GM23338 (cell line): ENCODE data around the gene TMBIM6. TPM values are rescaled to one million over a fixed set of nuclear protein-coding genes. Genes with fewer than 3 reads are reported as not detected.
"Not testable (repeated sequence)": the region's sequence is repeated elsewhere in the genome, so short reads cannot be mapped to it uniquely, and the experiment has no call there.

ENCODE experiments used
- ATAC-seq: fragments of 200-7000 bp; cut with Tn5 transposase; 3 replicates; pipeline ENCODE4 v1.9.1; 2020
- DNase-seq: peaks from one replicate; pipeline ENCODE4 v3.0.0-alpha.2; 2015; ENCODE audit warnings: low spot score
- H2AFZ ChIP-seq: fragments of 200-600 bp; sonication (generic); 2 replicates; pipeline ENCODE4 v1.8.0; 2016; ENCODE audit warnings: antibody characterized with exemption, mild to moderate bottlenecking, moderate library complexity
- H3F3A ChIP-seq: fragments of 200-600 bp; sonication (generic); replicated peaks from 2 replicates; pipeline ENCODE4 v1.8.0; 2017; ENCODE audit warnings: antibody characterized with exemption, mixed run types, low read depth
- H3K27ac ChIP-seq: fragments of 200-600 bp; sonication (generic); 2 replicates; pipeline ENCODE4 v1.6.1; 2016; ENCODE audit warnings: low read depth
- H3K27me3 ChIP-seq: fragments of 200-600 bp; sonication (generic); 2 replicates; pipeline ENCODE4 v1.8.0; 2016; ENCODE audit warnings: mild to moderate bottlenecking, mixed run types, moderate library complexity; ENCODE audit not compliant: insufficient read depth
- H3K36me3 ChIP-seq: fragments of 200-600 bp; sonication (generic); 2 replicates; pipeline ENCODE4 v1.8.0; 2016; ENCODE audit warnings: mild to moderate bottlenecking; ENCODE audit not compliant: insufficient read depth
- H3K4me1 ChIP-seq: fragments of 200-600 bp; sonication (generic); 2 replicates; pipeline ENCODE4 v1.8.0; 2016; ENCODE audit warnings: mild to moderate bottlenecking, moderate library complexity; ENCODE audit not compliant: insufficient read depth
- H3K4me2 ChIP-seq: fragments of 200-600 bp; sonication (generic); 2 replicates; pipeline ENCODE4 v1.7.1; 2017; ENCODE audit warnings: mixed run types
- H3K4me3 ChIP-seq: fragments of 200-600 bp; sonication (generic); 2 replicates; pipeline ENCODE4 v1.6.1; 2016; ENCODE audit warnings: mixed run types
- H3K79me2 ChIP-seq: fragments of 200-600 bp; sonication (generic); replicated peaks from 2 replicates; pipeline ENCODE4 v1.8.0; 2017; ENCODE audit warnings: mild to moderate bottlenecking; ENCODE audit not compliant: insufficient read depth
- H3K9me2 ChIP-seq: fragments of 200-600 bp; sonication (generic); 2 replicates; pipeline ENCODE4 v1.8.0; 2017; ENCODE audit not compliant: insufficient read depth
- H4K20me1 ChIP-seq: fragments of 200-600 bp; sonication (generic); replicated peaks from 2 replicates; pipeline ENCODE4 v1.8.0; 2017; ENCODE audit warnings: mild to moderate bottlenecking; ENCODE audit not compliant: insufficient read depth
- H3K27ac Mint-ChIP-seq: 2 replicates; pipeline ENCODE4 v1.8.0; 2020; ENCODE audit warnings: inconsistent platforms, mild to moderate bottlenecking, moderate library complexity, mixed read lengths
- H3K27me3 Mint-ChIP-seq: 3 replicates; pipeline ENCODE4 v1.8.0; 2022; ENCODE audit warnings: low read depth, mild to moderate bottlenecking, moderate library complexity, mixed read lengths, inconsistent platforms; ENCODE audit not compliant: insufficient read depth, poor library complexity
- H3K36me3 Mint-ChIP-seq: 3 replicates; pipeline ENCODE4 v1.8.0; 2021; ENCODE audit warnings: low read depth, mild to moderate bottlenecking, inconsistent platforms, moderate library complexity, mixed read lengths
- H3K4me1 Mint-ChIP-seq: 3 replicates; pipeline ENCODE4 v1.8.0; 2020; ENCODE audit warnings: mild to moderate bottlenecking, inconsistent platforms, mixed read lengths
- H3K4me3 Mint-ChIP-seq: 3 replicates; pipeline ENCODE4 v1.8.0; 2021; ENCODE audit warnings: moderate library complexity, mild to moderate bottlenecking, inconsistent platforms, mixed read lengths
- H3K9me3 Mint-ChIP-seq: 3 replicates; pipeline ENCODE4 v1.8.0; 2020; ENCODE audit warnings: moderate library complexity, mild to moderate bottlenecking, inconsistent platforms, mixed read lengths
- CREB1 ChIP-seq: fragments of 250-450 bp; sonication (Bioruptor Pico); IDR thresholded peaks from 2 replicates; pipeline ENCODE4 v1.5.0; 2020; ENCODE audit warnings: low read depth, mild to moderate bottlenecking, moderate library complexity
- EZH2 ChIP-seq: fragments of 200-600 bp; sonication (generic); IDR thresholded peaks from one replicate; pipeline ENCODE4 v1.8.0; 2017; ENCODE audit warnings: antibody characterized with exemption, mild to moderate bottlenecking, low read depth; ENCODE audit not compliant: unreplicated experiment
- EZH2phosphoT487 ChIP-seq: fragments of 200-600 bp; sonication (generic); IDR thresholded peaks from one replicate; pipeline ENCODE4 v1.8.1; 2018; ENCODE audit warnings: antibody characterized with exemption; ENCODE audit not compliant: unreplicated experiment
- JUNB ChIP-seq: IDR thresholded peaks from one replicate; pipeline ENCODE4 v1.6.1; 2016; ENCODE audit warnings: antibody characterized with exemption; ENCODE audit not compliant: unreplicated experiment
- NANOG ChIP-seq: IDR thresholded peaks from 2 replicates; pipeline ENCODE4 v1.6.1; 2016; ENCODE audit warnings: antibody characterized with exemption, borderline replicate concordance
- POLR2AphosphoS5 ChIP-seq: IDR thresholded peaks from 2 replicates; pipeline ENCODE4 v1.6.1; 2016; ENCODE audit warnings: antibody characterized with exemption, low read depth
- STAT1 ChIP-seq: IDR thresholded peaks from one replicate; pipeline ENCODE4 v1.6.1; 2016; ENCODE audit warnings: antibody characterized with exemption; ENCODE audit not compliant: unreplicated experiment
- polyA plus RNA-seq: library from polyadenylated mRNA; unstranded; fragments of >200 nt; fragmentation: Nextera tagmentation; extraction: Ambion mirVana; gene quantifications from 2 replicates; pipeline ENCODE4 v1.2.1, GENCODE V29; 2016
- total RNA-seq: library from RNA; depleted of rRNA; stranded (reverse); fragments of >200 nt; shearing (Covaris generic); gene quantifications from 2 replicates; pipeline ENCODE4 v1.2.3, GENCODE V29; 2014
- TF ChIP-seq, protein P1 (sequence below): IDR thresholded peaks from one replicate; pipeline ENCODE4 v1.6.1; 2018; ENCODE audit warnings: antibody characterized with exemption; ENCODE audit not compliant: unreplicated experiment
- TF ChIP-seq, protein P2 (sequence below), 2 experiments: fragments of 200-600 bp in 1 of 2; sonication (generic) in 1 of 2; conservative IDR thresholded peaks; 2 replicates each; pipeline versions ENCODE4 v1.5.1 to v1.6.1; 2016 to 2017; ENCODE audit warnings: antibody characterized with exemption in 2 of 2, low read depth in 2 of 2, mild to moderate bottlenecking in 2 of 2, moderate library complexity in 1 of 2
- TF ChIP-seq, protein P3 (sequence below): IDR thresholded peaks from 2 replicates; pipeline ENCODE4 v1.6.1; 2016; ENCODE audit warnings: antibody characterized with exemption
- TF ChIP-seq, protein P4 (sequence below): fragments of 250-450 bp; sonication (Bioruptor Pico); IDR thresholded peaks from 2 replicates; pipeline ENCODE4 v1.5.0; 2020; ENCODE audit warnings: mild to moderate bottlenecking, moderate library complexity

Gene TMBIM6
- total and polyA plus RNA-seq, 2 experiments from 2014 or later: 245 to 349 TPM

DNA sequence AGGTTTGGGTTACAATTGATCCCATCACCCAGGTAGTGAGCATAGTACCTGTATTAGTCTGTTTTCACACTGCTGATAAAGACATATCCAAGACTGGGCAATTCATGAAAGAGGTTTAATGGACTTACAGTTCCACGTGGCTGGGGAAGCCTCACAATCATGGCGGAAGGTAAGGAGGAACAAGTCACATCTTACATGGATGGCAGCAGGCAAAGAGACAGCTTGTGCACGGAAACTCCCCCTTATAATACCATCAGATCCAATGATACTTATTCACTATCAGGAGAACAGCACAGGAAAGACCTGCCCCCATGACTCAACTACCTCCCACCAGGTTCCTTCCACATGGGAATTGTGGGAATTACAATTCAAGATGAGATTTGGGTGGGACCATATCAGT is 20.0 kb upstream of the TMBIM6 start:
- H4K20me1 ChIP-seq, ATAC-seq, H3K9me3 Mint-ChIP-seq, H3K4me1 ChIP-seq, H3K79me2 ChIP-seq, H3K36me3 ChIP-seq, H3K4me3 Mint-ChIP-seq, H3K4me3 ChIP-seq, H3K4me2 ChIP-seq, H3K27me3 Mint-ChIP-seq, H3K9me2 ChIP-seq, H3K27ac Mint-ChIP-seq, H3K4me1 Mint-ChIP-seq, H3K36me3 Mint-ChIP-seq, DNase-seq, H3K27ac ChIP-seq, H3F3A ChIP-seq, H3K27me3 ChIP-seq, H2AFZ ChIP-seq: not testable (repeated sequence)

DNA sequence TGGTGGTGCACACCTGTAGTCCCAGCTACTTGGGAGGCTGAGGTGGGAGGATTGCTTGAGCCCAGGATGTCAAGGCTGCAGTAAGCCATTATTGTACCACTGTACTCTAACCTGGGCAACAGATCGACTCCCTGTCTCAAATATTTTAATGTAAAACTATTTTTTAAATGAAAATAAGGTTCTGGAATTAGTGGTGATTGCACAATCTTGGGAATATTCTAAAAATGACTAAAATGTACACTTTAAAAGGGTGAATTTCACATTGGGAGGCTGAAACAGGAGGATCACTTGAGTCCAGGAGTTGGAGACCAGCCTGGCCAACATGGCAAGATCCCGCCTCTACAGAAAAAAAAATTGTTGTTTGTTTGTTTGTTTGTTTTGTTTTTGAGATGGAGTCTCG is 12.9 kb upstream of the TMBIM6 start:
- Histone ChIP-seq H3K4me2 (no peak overlapping the region), H3K4me1 (no peaks in the 10 kb centered on the region), H3K79me2 (no peaks in the 10 kb centered on the region), H3K36me3 (no peaks in the 10 kb centered on the region), H3K27ac (no peak overlapping the region), H3F3A (no peaks in the 10 kb centered on the region), H3K9me2 (no peaks in the 10 kb centered on the region), H3K27me3 (no peaks in the 10 kb centered on the region), H2AFZ (no peak overlapping the region), H4K20me1 (no peaks in the 10 kb centered on the region), H3K4me3 (no peak overlapping the region)
- Mint-ChIP-seq H3K9me3 (no peaks in the 10 kb centered on the region), H3K4me1 (no peaks in the 10 kb centered on the region), H3K36me3 (no peaks in the 10 kb centered on the region), H3K4me3 (no peak overlapping the region), H3K27ac (no peak overlapping the region), H3K27me3 (peaks cover 1% of the 10 kb centered on the region)
- DNase-seq (no peak), ATAC-seq (no peak)
- TF ChIP-seq, protein P1, sequence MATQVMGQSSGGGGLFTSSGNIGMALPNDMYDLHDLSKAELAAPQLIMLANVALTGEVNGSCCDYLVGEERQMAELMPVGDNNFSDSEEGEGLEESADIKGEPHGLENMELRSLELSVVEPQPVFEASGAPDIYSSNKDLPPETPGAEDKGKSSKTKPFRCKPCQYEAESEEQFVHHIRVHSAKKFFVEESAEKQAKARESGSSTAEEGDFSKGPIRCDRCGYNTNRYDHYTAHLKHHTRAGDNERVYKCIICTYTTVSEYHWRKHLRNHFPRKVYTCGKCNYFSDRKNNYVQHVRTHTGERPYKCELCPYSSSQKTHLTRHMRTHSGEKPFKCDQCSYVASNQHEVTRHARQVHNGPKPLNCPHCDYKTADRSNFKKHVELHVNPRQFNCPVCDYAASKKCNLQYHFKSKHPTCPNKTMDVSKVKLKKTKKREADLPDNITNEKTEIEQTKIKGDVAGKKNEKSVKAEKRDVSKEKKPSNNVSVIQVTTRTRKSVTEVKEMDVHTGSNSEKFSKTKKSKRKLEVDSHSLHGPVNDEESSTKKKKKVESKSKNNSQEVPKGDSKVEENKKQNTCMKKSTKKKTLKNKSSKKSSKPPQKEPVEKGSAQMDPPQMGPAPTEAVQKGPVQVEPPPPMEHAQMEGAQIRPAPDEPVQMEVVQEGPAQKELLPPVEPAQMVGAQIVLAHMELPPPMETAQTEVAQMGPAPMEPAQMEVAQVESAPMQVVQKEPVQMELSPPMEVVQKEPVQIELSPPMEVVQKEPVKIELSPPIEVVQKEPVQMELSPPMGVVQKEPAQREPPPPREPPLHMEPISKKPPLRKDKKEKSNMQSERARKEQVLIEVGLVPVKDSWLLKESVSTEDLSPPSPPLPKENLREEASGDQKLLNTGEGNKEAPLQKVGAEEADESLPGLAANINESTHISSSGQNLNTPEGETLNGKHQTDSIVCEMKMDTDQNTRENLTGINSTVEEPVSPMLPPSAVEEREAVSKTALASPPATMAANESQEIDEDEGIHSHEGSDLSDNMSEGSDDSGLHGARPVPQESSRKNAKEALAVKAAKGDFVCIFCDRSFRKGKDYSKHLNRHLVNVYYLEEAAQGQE: no peak
- TF ChIP-seq, protein P2, sequence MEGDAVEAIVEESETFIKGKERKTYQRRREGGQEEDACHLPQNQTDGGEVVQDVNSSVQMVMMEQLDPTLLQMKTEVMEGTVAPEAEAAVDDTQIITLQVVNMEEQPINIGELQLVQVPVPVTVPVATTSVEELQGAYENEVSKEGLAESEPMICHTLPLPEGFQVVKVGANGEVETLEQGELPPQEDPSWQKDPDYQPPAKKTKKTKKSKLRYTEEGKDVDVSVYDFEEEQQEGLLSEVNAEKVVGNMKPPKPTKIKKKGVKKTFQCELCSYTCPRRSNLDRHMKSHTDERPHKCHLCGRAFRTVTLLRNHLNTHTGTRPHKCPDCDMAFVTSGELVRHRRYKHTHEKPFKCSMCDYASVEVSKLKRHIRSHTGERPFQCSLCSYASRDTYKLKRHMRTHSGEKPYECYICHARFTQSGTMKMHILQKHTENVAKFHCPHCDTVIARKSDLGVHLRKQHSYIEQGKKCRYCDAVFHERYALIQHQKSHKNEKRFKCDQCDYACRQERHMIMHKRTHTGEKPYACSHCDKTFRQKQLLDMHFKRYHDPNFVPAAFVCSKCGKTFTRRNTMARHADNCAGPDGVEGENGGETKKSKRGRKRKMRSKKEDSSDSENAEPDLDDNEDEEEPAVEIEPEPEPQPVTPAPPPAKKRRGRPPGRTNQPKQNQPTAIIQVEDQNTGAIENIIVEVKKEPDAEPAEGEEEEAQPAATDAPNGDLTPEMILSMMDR (conservative IDR thresholded peaks at IDR 0.05; ENCODE audit: low read depth in 2 of 2): no peak
- TF ChIP-seq STAT1 (no peak), POLR2AphosphoS5 (no peak), NANOG (no peak), CREB1 (no peak), EZH2phosphoT487 (no peak), EZH2 (no peak), JUNB (no peak)
- TF ChIP-seq, protein P3, sequence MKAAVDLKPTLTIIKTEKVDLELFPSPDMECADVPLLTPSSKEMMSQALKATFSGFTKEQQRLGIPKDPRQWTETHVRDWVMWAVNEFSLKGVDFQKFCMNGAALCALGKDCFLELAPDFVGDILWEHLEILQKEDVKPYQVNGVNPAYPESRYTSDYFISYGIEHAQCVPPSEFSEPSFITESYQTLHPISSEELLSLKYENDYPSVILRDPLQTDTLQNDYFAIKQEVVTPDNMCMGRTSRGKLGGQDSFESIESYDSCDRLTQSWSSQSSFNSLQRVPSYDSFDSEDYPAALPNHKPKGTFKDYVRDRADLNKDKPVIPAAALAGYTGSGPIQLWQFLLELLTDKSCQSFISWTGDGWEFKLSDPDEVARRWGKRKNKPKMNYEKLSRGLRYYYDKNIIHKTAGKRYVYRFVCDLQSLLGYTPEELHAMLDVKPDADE: no peak
- TF ChIP-seq, protein P4, sequence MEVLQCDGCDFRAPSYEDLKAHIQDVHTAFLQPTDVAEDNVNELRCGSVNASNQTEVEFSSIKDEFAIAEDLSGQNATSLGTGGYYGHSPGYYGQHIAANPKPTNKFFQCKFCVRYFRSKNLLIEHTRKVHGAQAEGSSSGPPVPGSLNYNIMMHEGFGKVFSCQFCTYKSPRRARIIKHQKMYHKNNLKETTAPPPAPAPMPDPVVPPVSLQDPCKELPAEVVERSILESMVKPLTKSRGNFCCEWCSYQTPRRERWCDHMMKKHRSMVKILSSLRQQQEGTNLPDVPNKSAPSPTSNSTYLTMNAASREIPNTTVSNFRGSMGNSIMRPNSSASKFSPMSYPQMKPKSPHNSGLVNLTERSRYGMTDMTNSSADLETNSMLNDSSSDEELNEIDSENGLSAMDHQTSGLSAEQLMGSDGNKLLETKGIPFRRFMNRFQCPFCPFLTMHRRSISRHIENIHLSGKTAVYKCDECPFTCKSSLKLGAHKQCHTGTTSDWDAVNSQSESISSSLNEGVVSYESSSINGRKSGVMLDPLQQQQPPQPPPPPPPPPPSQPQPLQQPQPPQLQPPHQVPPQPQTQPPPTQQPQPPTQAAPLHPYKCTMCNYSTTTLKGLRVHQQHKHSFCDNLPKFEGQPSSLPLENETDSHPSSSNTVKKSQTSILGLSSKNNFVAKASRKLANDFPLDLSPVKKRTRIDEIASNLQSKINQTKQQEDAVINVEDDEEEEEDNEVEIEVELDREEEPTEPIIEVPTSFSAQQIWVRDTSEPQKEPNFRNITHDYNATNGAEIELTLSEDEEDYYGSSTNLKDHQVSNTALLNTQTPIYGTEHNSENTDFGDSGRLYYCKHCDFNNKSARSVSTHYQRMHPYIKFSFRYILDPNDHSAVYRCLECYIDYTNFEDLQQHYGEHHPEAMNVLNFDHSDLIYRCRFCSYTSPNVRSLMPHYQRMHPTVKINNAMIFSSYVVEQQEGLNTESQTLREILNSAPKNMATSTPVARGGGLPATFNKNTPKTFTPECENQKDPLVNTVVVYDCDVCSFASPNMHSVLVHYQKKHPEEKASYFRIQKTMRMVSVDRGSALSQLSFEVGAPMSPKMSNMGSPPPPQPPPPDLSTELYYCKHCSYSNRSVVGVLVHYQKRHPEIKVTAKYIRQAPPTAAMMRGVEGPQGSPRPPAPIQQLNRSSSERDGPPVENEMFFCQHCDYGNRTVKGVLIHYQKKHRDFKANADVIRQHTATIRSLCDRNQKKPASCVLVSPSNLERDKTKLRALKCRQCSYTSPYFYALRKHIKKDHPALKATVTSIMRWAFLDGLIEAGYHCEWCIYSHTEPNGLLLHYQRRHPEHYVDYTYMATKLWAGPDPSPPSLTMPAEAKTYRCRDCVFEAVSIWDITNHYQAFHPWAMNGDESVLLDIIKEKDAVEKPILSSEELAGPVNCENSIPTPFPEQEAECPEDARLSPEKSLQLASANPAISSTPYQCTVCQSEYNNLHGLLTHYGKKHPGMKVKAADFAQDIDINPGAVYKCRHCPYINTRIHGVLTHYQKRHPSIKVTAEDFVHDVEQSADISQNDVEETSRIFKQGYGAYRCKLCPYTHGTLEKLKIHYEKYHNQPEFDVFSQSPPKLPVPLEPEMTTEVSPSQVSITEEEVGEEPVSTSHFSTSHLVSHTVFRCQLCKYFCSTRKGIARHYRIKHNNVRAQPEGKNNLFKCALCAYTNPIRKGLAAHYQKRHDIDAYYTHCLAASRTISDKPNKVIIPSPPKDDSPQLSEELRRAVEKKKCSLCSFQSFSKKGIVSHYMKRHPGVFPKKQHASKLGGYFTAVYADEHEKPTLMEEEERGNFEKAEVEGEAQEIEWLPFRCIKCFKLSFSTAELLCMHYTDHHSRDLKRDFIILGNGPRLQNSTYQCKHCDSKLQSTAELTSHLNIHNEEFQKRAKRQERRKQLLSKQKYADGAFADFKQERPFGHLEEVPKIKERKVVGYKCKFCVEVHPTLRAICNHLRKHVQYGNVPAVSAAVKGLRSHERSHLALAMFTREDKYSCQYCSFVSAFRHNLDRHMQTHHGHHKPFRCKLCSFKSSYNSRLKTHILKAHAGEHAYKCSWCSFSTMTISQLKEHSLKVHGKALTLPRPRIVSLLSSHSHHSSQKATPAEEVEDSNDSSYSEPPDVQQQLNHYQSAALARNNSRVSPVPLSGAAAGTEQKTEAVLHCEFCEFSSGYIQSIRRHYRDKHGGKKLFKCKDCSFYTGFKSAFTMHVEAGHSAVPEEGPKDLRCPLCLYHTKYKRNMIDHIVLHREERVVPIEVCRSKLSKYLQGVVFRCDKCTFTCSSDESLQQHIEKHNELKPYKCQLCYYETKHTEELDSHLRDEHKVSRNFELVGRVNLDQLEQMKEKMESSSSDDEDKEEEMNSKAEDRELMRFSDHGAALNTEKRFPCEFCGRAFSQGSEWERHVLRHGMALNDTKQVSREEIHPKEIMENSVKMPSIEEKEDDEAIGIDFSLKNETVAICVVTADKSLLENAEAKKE (CRISPR knock-in tag): no peak
